ENCODE measurements around the gene B9D1.

Gene B9D1

DNA sequence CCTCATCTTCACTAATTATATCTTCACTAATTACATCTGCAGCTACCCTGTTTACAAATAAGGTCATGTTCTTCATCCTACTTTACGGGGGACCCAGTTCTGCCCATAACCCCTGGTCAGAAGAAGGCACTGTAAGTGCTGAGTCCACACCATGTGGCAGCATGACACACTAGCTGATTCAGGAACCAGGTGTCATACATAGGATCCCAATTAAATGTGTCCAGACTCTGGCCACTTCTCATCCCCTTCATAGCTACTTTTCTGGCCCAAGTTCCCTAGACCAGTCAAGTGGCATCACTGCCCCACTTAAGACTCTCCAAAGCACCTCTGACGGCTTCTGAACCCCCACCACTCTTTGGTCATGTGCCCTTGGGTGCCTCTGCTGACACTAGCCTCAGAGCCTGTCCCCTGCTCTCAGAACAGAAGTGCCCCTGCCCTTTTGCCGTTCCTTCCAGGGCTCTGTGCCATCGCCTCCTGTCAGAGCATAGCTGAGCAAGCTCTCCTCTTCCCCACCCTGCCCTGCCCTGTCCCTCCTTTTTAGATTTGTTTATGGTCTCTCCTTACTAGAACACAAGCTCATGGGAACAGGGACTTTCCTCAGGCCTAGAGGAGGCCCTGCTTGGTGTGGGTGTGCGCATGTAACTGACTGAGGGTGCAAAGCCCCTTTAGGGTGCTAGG is 61.1 kb downstream of the B9D1 start:
- no peak for DNase-seq

DNA sequence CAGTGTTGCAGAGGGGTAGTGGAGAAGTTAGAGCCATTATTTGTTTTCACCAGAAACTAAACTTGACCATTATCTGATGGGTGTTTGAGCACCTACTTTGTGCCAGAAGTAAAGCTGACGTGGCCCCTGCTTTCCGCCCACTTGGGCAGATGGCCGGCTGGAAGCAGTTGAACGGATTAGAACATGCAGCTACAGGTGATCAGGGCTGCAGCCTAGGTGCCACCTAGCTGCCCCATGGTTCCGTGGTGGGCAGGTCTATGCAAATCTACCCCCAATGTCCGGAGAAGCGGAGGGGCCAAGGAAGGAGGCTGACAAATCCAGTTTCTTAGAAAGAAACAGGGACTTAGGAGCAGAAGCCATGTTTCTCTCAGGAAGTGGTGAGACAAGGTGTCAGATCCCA is 62.7 kb downstream of the B9D1 start:
- no peak for DNase-seq

DNA sequence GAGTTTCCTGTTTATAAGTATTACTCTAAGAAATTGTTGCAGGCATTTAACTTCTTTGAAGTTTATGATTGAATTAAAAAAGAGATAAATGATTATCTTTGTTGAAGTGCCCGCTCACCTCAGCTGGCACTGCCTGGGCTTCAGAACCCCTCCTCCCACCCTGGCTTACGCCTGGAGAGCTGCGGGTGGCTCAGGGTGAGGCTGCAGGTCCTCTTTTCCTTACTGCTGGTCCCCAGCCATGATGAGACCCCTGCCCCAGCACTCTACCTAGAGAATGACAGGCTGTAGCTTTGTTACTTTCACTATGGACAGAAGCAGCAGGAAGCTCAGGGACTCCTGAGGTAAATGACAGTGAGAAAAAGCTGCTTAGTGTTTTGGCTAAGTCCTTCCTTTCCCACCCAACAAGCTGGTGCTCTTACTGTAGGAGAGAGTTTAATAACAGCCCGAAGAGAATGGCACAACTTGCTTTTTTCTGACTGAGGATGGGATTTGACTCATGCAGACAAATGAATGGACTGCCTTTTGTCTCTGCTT is 63.2 kb downstream of the B9D1 start:
- no peak for DNase-seq

DNA sequence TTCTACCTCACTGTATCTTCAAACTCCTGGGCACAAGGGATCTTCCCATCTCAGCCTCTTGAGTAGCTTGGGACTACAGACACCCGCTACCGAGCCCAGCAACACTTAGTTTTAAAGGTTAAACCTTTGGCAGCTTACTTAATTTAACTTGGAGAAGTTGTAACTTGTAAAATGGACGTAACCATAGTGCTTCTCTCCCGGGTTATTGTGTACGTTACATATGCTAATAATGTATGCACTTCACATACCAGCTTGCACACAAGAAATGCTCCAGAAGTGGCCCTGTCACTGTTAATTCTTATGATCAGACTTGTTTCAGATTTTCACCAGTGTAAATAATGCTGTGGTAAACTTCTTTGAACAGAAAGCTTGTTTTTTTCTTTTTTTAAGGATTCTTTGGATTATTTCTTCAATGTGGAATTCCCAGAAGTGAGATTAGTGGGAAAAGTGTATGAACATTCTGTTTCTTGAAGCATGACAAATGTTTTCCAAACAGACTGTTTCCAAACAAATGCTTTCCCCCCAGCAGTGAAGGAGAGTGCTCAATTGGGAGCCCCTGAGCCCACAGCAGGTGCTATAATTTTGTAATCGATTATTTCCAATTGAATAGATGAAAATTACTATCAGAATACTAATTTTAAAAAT is 63.8 kb downstream of the B9D1 start:
- no peak for DNase-seq

DNA sequence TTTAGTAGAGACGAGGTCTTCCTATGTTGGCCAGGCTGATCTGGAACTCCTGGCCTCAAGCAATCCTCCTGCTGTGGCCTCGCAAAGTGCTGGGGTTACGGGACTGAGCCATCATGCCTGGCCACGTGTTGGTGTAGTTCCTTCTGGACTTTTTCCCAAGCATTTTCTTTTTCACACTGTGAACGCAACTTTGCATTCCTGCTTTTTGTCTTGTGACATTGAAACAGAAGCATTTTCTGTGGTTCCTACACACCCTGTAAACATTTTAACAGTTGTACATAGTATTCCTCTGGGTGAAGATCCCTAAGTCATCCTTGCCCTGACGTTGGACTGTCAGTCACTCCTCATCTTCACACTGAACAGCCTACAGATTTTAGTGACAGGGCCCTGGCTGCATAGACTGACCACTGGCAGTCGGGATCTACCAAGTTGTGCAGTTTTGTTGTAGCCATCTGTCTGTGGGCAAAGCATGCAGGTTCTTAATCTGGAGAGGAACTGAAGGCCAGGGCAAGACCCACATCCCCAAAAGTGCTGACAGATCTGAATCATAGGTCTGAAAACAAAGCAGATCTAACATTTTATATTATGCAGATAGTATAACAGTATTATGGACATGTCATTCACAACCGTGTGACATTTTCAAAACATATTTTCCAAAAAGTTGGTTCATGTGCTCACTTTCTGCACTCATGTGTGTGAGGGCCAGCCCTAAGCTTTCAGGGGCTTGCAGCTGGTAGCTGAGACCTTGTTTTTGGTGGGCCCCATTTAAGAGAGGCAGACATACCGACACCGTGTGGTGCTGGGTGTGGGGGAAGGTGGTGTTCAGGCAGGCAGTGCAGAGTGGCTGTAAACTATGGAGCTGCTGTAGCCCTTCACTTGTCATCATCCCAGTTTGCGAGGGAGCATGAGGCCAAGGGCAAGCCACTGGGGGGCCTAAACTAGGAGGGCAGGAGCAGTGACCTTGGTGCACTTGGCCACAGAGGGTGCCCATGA is 65.4 kb downstream of the B9D1 start:
- no peak for DNase-seq

DNA sequence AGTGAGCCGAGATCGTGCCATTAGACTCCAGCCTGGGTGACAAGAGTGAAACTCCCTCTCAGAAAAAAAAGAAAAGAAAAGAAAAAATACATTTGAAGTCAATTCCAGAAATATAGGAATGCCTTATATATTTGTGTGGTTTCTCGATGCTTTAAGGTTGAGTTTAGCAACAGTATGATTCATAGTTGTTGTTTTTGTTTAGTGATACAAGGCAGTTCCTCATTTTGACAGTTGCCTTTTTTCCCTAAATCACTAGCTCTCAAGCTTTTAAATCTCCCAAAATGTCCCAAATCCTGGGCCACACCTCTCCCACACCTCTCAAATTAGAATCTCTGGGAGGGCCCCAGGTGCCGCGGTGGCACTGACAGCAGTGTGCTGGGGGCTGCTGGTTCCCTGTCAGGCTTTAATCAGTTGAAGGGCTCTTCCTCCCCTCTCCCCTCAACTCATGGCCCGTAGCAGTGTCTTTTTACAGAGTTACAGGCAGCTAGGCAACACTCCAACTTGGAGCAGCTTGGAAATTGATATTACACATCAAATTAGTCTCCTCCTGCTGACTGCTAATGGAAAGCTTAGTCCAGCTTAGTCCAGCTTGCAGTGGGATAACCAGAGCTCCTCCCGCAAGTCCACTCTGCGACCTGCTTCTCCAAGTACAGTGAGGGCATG is 66.9 kb downstream of the B9D1 start:
- no peak for DNase-seq

DNA sequence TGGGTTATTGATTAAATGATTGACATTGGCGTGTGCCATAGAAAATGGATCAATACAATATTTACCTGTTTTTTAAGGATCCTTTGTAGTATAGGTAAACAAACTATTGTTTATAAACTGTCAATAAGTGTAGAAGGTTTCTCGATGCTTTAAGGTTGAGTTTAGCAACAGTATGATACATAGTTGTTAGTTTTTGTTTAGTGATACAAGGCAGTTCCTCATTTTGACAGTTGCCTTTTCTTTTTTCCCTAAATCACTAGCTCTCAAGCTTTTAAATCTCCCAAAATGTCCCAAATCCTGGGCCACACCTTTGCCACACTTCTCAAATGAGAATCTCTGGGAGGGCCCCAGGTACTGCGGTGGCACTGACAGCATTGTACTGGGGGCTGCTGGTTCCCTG is 68.1 kb downstream of the B9D1 start:
- no peak for DNase-seq

Measured in fibroblast of skin of scalp (primary cell).